ENCODE data around the gene KRT77.

DNA sequence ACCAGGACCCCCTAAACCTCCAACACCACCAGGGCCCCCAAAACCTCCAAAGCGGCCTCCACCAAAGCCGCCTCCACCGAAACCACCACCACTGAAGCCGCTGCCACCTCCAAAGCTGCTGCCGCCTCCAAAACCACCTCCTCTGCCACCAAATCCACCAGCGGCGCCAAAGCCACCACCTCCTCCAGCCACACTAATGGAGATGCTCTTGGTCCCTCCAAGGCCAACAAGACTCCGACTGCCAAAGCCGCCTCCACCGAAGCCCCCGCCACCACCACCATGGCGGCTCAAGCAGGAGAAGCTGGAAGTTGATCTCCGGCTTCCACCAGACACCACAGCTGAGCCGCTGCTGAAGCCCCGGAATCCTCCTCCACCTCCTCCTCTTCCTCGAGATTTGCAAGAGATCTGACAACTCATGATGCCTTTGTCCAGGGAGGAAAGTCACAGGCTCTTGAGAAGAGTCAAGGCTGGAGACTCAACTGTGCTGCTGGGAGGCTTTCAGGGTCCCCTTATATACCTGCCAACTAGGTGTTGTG is 51.5 kb downstream of the KRT77 start, which contains the start of gene KRT2:
- TF ChIP-seq, protein P1, sequence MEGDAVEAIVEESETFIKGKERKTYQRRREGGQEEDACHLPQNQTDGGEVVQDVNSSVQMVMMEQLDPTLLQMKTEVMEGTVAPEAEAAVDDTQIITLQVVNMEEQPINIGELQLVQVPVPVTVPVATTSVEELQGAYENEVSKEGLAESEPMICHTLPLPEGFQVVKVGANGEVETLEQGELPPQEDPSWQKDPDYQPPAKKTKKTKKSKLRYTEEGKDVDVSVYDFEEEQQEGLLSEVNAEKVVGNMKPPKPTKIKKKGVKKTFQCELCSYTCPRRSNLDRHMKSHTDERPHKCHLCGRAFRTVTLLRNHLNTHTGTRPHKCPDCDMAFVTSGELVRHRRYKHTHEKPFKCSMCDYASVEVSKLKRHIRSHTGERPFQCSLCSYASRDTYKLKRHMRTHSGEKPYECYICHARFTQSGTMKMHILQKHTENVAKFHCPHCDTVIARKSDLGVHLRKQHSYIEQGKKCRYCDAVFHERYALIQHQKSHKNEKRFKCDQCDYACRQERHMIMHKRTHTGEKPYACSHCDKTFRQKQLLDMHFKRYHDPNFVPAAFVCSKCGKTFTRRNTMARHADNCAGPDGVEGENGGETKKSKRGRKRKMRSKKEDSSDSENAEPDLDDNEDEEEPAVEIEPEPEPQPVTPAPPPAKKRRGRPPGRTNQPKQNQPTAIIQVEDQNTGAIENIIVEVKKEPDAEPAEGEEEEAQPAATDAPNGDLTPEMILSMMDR (IDR thresholded peaks at IDR 0.05), result no peak
- no peak for TF ChIP-seq POLR2AphosphoS5 (IDR thresholded peaks at IDR 0.05)
